Endothelial cell of umbilical vein (primary cell): ENCODE results near the gene CDK18. TPM values are rescaled to one million over a fixed set of nuclear protein-coding genes. Genes with fewer than 3 reads are reported as not detected.

Source experiments
- BruUV-seq: library from RNA; stranded (reverse); fragments of 400-500 nt; replicated peaks from 2 replicates; lab custom pipeline; 2021; lab: Mats Ljungman, UMichigan
- CTCF ChIA-PET: fragments of 300-600, 350-600 bp; sonication (Branson Sonifier 250); formaldehyde crosslinking; loops from one replicate; lab custom pipeline; 2021; ENCODE audit warnings: antibody characterized with exemption, inconsistent platforms; lab: Charles Lee
- POLR2A ChIA-PET: fragments of 300-600, 350-600 bp; sonication (Branson Sonifier 250); formaldehyde crosslinking; loops from one replicate; lab custom pipeline; 2021; ENCODE audit warnings: antibody characterized with exemption, inconsistent platforms; lab: Charles Lee
- DNase-seq: peaks from one replicate; pipeline ENCODE4 v3.0.0-alpha.2; 2011; ENCODE audit warnings: low read depth, low spot score
- FAIRE-seq: peaks from 2 replicates; lab custom pipeline; 2011; peaks lifted over from hg19 to GRCh38; lab: Jason Lieb, UNC
- H2AFZ ChIP-seq: 2 replicates; pipeline ENCODE4 v1.6.0; 2012; ENCODE audit warnings: low read depth, low read length, control low read depth, inconsistent platforms
- H3K27ac ChIP-seq: 2 replicates; pipeline ENCODE4 v1.5.1; 2011; ENCODE audit warnings: low read depth, mild to moderate bottlenecking, control low read depth, low read length, moderate library complexity; ENCODE audit not compliant: insufficient read depth
- H3K27me3 ChIP-seq, 2 experiments: 2 replicates each; pipeline versions ENCODE4 v1.6.0 to v1.6.1; 2011; ENCODE audit warnings: low read length in 2 of 2, mixed read lengths in 1 of 2; ENCODE audit not compliant: control insufficient read depth in 2 of 2, insufficient read depth in 2 of 2
- H3K36me3 ChIP-seq, 2 experiments: 2 replicates in 1 of 2; 3 replicates in 1 of 2; pipeline ENCODE4 v1.5.1; 2011; ENCODE audit warnings: low read length in 2 of 2, mild to moderate bottlenecking in 1 of 2, moderate library complexity in 1 of 2; ENCODE audit not compliant: control insufficient read depth in 2 of 2, insufficient read depth in 2 of 2; ENCODE audit errors: extremely low read depth in 1 of 2
- H3K4me1 ChIP-seq: 3 replicates; pipeline ENCODE4 v1.5.1; 2011; ENCODE audit warnings: mild to moderate bottlenecking, low read length; ENCODE audit not compliant: control insufficient read depth, insufficient read depth; ENCODE audit errors: extremely low read depth
- H3K4me2 ChIP-seq: 2 replicates; pipeline ENCODE4 v1.6.1; 2011; ENCODE audit warnings: low read length, control low read depth, mixed read lengths; ENCODE audit not compliant: insufficient read depth
- H3K4me3 ChIP-seq, 3 experiments: fragments of 200-600 bp in 1 of 3; sonication (generic), shearing (Covaris generic) in 1 of 3; replicated peaks in 1 of 3; 2 replicates each; pipeline ENCODE4 v1.5.1; 2011 to 2016; ENCODE audit warnings: control low read depth in 3 of 3, low read length in 3 of 3, mild to moderate bottlenecking in 2 of 3, inconsistent platforms in 1 of 3, low read depth in 1 of 3, moderate library complexity in 1 of 3; ENCODE audit not compliant: insufficient read depth in 1 of 3
- H3K79me2 ChIP-seq: 2 replicates; pipeline ENCODE4 v1.6.0; 2012; ENCODE audit warnings: low read length, inconsistent platforms; ENCODE audit not compliant: control insufficient read depth, insufficient read depth
- H3K9ac ChIP-seq: replicated peaks from 2 replicates; pipeline ENCODE3; 2011; ENCODE audit warnings: low read length, control low read depth; ENCODE audit not compliant: insufficient read depth; ENCODE audit errors: extremely low read depth
- H3K9me1 ChIP-seq: replicated peaks from 3 replicates; pipeline ENCODE4 v1.6.0; 2011; ENCODE audit warnings: mild to moderate bottlenecking, low read length; ENCODE audit not compliant: control insufficient read depth, insufficient read depth; ENCODE audit errors: extremely low read depth
- H3K9me3 ChIP-seq: replicated peaks from 2 replicates; pipeline ENCODE4 v1.5.1; 2012; ENCODE audit warnings: low read length, inconsistent platforms; ENCODE audit not compliant: control insufficient read depth, insufficient read depth
- H4K20me1 ChIP-seq: replicated peaks from 2 replicates; pipeline ENCODE3; 2011; ENCODE audit warnings: mild to moderate bottlenecking, low read length; ENCODE audit not compliant: control insufficient read depth, insufficient read depth; ENCODE audit errors: extremely low read depth
- CTCF ChIP-seq, 2 donors: IDR thresholded peaks; 1 replicate in 1 of 2; 2 replicates in 1 of 2; pipeline ENCODE4 v1.5.1; 2011; ENCODE audit warnings: low read length in 2 of 2, mild to moderate bottlenecking in 2 of 2, moderate library complexity in 2 of 2, control low read depth in 1 of 2, inconsistent platforms in 1 of 2, low read depth in 1 of 2; ENCODE audit not compliant: insufficient read depth in 1 of 2; ENCODE audit errors: extremely low read depth in 1 of 2
- EZH2 ChIP-seq: IDR thresholded peaks from 2 replicates; pipeline ENCODE4 v1.6.1; 2012; ENCODE audit warnings: borderline replicate concordance, low read depth, mild to moderate bottlenecking, moderate library complexity, low read length, inconsistent platforms; ENCODE audit not compliant: severe bottlenecking
- FOS ChIP-seq: IDR thresholded peaks from 2 replicates; pipeline ENCODE4 v1.6.1; 2011; ENCODE audit warnings: mild to moderate bottlenecking, low read length, moderate library complexity, borderline replicate concordance; ENCODE audit not compliant: insufficient read depth
- GATA2 ChIP-seq: IDR thresholded peaks from 2 replicates; pipeline ENCODE4 v1.7.0; 2011; ENCODE audit warnings: low read depth, mild to moderate bottlenecking, moderate library complexity, mixed read lengths, low read length; ENCODE audit not compliant: insufficient read length, insufficient read depth
- JUN ChIP-seq: IDR thresholded peaks from 2 replicates; pipeline ENCODE4 v1.6.1; 2011; ENCODE audit warnings: borderline replicate concordance, low read depth; ENCODE audit not compliant: insufficient read length, insufficient read depth
- MYC ChIP-seq: IDR thresholded peaks from one replicate; pipeline ENCODE4 v1.6.1; 2011; ENCODE audit warnings: mild to moderate bottlenecking, low read depth, low read length
- POLR2A ChIP-seq: IDR thresholded peaks from 2 replicates; pipeline ENCODE4 v1.6.1; 2012; ENCODE audit warnings: low read depth, mild to moderate bottlenecking, control low read depth, low read length
- POLR2AphosphoS5 ChIP-seq: IDR thresholded peaks from 2 replicates; pipeline ENCODE4 v1.6.1; 2012; ENCODE audit warnings: low read depth, mild to moderate bottlenecking, control low read depth, low read length, moderate library complexity; ENCODE audit not compliant: insufficient read depth
- dilution Hi-C: fragments of 300-500 bp; cut with MboI; formaldehyde crosslinking; loops from one replicate; pipeline ENCODE4 v1.15.0; 2019; ENCODE audit warnings: low sequenced_read_pairs; ENCODE audit not compliant: extremely low pct_ligation_motif_present
- intact Hi-C: fragments of 100-400 bp; cut with micrococcal nuclease; formaldehyde crosslinking; loops from one replicate; pipeline ENCODE4 v1.10.0; 2022
- polyA plus RNA-seq, 4 experiments: library from polyadenylated mRNA; depleted of rRNA in 3 of 4; stranded (reverse) in 3 of 4; unstranded in 1 of 4; fragments of >200 nt; gene quantifications; 2 replicates each; pipeline versions ENCODE4 v1.2.1 to v1.2.3, GENCODE V29; 2011 to 2012; ENCODE audit warnings: missing spikeins in 1 of 4
- total RNA-seq: library from RNA; stranded (reverse); gene quantifications from 2 replicates; pipeline ENCODE4 v1.2.3, GENCODE V29; 2021
- TF ChIP-seq, protein P1 (sequence below): IDR thresholded peaks from 2 replicates; pipeline ENCODE4 v1.6.1; 2011; ENCODE audit not compliant: insufficient read depth, insufficient read length

CDK18 gene
- total and polyA plus RNA-seq, 2 donors (not counting 3 experiments of a cell fraction or from before 2014, with no cell fraction given), result 0.17 to 1.2 TPM

- dilution Hi-C loops, result no loop called here
- Histone ChIP-seq H3K9me1 (no peaks in the 10 kb centered on the region), H3K79me2 (no peaks in the 10 kb centered on the region), H3K27ac (no peak overlapping the region), H3K4me2 (no peak overlapping the region), H3K4me3 (no peak overlapping the region), H3K27me3 (no peaks in the 10 kb centered on the region), H4K20me1 (no peaks in the 10 kb centered on the region), H3K9me3 (no peaks in the 10 kb centered on the region), H2AFZ (no peak overlapping the region), H3K4me1 (peaks cover 3% of the 10 kb centered on the region), H3K36me3 (no peaks in the 10 kb centered on the region), H3K9ac (no peak overlapping the region)
- FAIRE-seq (no peak), DNase-seq (no peak)
- ChIA-PET CTCF (interaction anchor here (0.8 to 17.8 kb wide), 13 partner anchors 9 to 180 kb away, joined by 3 to 292 read pairs (median 4); no protein-coding TSS in a partner anchor), POLR2A (interaction anchor here (1.7 kb wide), 1 partner anchor 12 kb away, joined by 4 read pairs; no protein-coding TSS in a partner anchor)
- TF ChIP-seq EZH2 (no peak), JUN (no peak), GATA2 (no peak), CTCF (IDR thresholded peaks at IDR 0.05; ENCODE audit: extremely low read depth in 1 of 2, insufficient read depth in 1 of 2, low read depth in 1 of 2, low read length in 2 of 2) (no peak), POLR2AphosphoS5 (no peak), POLR2A (no peak), FOS (no peak), MYC (no peak)
- TF ChIP-seq, protein P1, sequence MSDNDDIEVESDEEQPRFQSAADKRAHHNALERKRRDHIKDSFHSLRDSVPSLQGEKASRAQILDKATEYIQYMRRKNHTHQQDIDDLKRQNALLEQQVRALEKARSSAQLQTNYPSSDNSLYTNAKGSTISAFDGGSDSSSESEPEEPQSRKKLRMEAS, result no peak
- intact Hi-C loops, result loop anchor here (5.0 kb wide), 1 partner anchor 181 kb away; no protein-coding TSS in a partner anchor
- BruUV-seq, result no TSS peak
Measured at GRCh38 chr1:205531191-205532025, 26.9 kb downstream of the CDK18 start.
